Karpas-422 (cell line): ENCODE results near the gene CCDC88A. TPM values are rescaled to one million over a fixed set of nuclear protein-coding genes. Genes with fewer than 3 reads are reported as not detected.
"Not testable (repeated sequence)": the region's sequence is repeated elsewhere in the genome, so short reads cannot be mapped to it uniquely, and the experiment has no call there.

Experiments used
- DNase-seq: peaks from one replicate; pipeline ENCODE4 v3.0.0-alpha.2; 2015
- H2AFZ ChIP-seq: fragments of 200-600 bp; sonication (generic); 2 replicates; pipeline ENCODE4 v1.6.1; 2014; ENCODE audit warnings: antibody characterized with exemption, low read length, mixed read lengths
- H3K27ac ChIP-seq: fragments of 200-600 bp; sonication (generic); 2 replicates; pipeline ENCODE4 v1.5.1; 2014; ENCODE audit warnings: mild to moderate bottlenecking, low read length, moderate library complexity
- H3K27me3 ChIP-seq: fragments of 200-600 bp; sonication (generic); 2 replicates; pipeline ENCODE4 v1.6.1; 2014; ENCODE audit warnings: low read length, mixed read lengths
- H3K36me3 ChIP-seq: fragments of 200-600 bp; sonication (generic); 2 replicates; pipeline ENCODE4 v1.6.1; 2014; ENCODE audit warnings: low read length, mixed read lengths; ENCODE audit not compliant: insufficient read depth
- H3K4me1 ChIP-seq: fragments of 200-600 bp; sonication (generic); 2 replicates; pipeline ENCODE4 v1.6.1; 2014; ENCODE audit warnings: mild to moderate bottlenecking, low read length, mixed read lengths
- H3K4me2 ChIP-seq: fragments of 200-600 bp; sonication (generic); 2 replicates; pipeline ENCODE4 v1.6.1; 2014; ENCODE audit warnings: low read length, low read depth, mild to moderate bottlenecking; ENCODE audit not compliant: poor library complexity, severe bottlenecking
- H3K4me3 ChIP-seq: fragments of 200-600 bp; sonication (generic); 2 replicates; pipeline ENCODE4 v1.5.1; 2014; ENCODE audit warnings: mild to moderate bottlenecking, antibody characterized with exemption, low read length, mixed read lengths
- H3K79me2 ChIP-seq: fragments of 200-600 bp; sonication (generic); 2 replicates; pipeline ENCODE4 v1.6.1; 2014; ENCODE audit warnings: mild to moderate bottlenecking, low read length, mixed read lengths
- H3K9ac ChIP-seq: fragments of 200-600 bp; sonication (generic); 2 replicates; pipeline ENCODE4 v1.6.0; 2014; ENCODE audit warnings: low read length
- H3K9me2 ChIP-seq: fragments of 200-600 bp; sonication (generic), shearing (Covaris generic); replicated peaks from 2 replicates; pipeline ENCODE4 v1.6.0; 2014; ENCODE audit warnings: mild to moderate bottlenecking, low read length, moderate library complexity; ENCODE audit not compliant: insufficient read depth
- H3K9me3 ChIP-seq: fragments of 300-700, 200-600 bp; sonication (generic); 2 replicates; pipeline ENCODE4 v1.6.1; 2014; ENCODE audit warnings: low read length, mixed read lengths
- H4K20me1 ChIP-seq: fragments of 200-600 bp; sonication (generic); 2 replicates; pipeline ENCODE4 v1.6.1; 2014; ENCODE audit warnings: mild to moderate bottlenecking, antibody characterized with exemption, low read length, low read depth; ENCODE audit not compliant: insufficient read depth
- total RNA-seq: library from RNA; depleted of rRNA; stranded (reverse); fragments of >200 nt; shearing (Covaris generic); gene quantifications from 2 replicates; pipeline ENCODE4 v1.2.3, GENCODE V29; 2014; ENCODE audit warnings: low replicate concordance

Gene CCDC88A
- total RNA-seq, 1 experiment from 2014 or later, result 262 TPM

DNA sequence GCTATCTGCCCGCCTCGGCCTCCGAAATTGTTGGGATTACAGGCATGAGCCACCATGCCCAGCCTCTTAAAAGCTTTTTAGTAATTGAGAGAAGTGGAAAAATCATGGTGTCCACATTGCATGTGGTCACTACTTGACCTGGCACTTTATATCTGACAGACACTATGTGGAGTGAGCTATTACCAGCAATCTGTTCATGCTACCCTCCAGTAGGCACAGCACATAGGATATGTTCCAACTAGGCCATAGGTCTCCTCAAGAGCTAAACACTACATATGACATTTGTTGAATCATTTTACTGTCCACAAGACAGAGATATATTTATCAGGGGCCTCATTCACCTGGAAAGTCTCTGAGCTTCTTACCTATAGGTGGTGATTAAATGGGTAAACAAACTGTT is 30.4 kb upstream of the CCDC88A start:
- H3K4me1 ChIP-seq, H3K9me2 ChIP-seq, H3K36me3 ChIP-seq, H2AFZ ChIP-seq, H3K9me3 ChIP-seq, DNase-seq, H3K4me2 ChIP-seq, H3K9ac ChIP-seq, H3K4me3 ChIP-seq, H3K79me2 ChIP-seq, H4K20me1 ChIP-seq, H3K27me3 ChIP-seq, H3K27ac ChIP-seq: not testable (repeated sequence)

DNA sequence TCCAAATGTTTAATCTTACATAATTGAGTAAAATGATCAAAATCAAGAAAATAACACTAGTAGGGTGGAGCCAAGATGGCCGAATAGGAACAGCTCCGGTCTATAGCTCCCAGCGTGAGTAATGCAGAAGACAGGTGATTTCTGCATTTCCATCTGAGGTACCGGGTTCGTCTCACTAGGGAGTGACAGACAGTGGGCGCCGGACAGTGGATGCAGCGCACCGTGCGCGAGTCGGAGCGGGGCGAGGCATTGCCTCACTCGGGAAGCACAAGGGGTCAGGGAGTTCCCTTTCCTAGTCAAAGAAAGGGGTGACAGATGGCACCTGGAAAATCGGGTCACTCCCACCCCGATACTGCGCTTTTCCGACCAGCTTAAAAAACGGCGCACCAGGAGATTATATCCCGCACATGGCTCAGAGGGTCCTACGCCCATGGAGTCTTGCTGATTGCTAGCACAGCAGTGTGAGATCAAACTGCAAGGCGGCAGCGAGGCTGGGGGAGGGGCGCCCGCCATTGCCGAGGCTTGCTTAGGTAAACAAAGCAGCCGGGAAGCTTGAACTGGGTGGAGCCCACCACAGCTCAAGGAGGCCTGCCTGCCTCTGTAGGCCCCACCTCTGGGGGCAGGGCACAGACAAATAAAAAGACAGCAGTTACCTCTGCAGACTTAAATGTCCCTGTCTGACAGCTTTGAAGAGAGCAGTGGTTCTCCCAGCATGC is 22.5 kb upstream of the CCDC88A start:
- not testable (repeated sequence) for H2AFZ ChIP-seq, DNase-seq, H3K9ac ChIP-seq, H3K9me3 ChIP-seq, H3K9me2 ChIP-seq, H3K4me1 ChIP-seq, H3K36me3 ChIP-seq, H3K4me3 ChIP-seq, H3K27ac ChIP-seq, H3K27me3 ChIP-seq, H3K4me2 ChIP-seq, H3K79me2 ChIP-seq, H4K20me1 ChIP-seq

DNA sequence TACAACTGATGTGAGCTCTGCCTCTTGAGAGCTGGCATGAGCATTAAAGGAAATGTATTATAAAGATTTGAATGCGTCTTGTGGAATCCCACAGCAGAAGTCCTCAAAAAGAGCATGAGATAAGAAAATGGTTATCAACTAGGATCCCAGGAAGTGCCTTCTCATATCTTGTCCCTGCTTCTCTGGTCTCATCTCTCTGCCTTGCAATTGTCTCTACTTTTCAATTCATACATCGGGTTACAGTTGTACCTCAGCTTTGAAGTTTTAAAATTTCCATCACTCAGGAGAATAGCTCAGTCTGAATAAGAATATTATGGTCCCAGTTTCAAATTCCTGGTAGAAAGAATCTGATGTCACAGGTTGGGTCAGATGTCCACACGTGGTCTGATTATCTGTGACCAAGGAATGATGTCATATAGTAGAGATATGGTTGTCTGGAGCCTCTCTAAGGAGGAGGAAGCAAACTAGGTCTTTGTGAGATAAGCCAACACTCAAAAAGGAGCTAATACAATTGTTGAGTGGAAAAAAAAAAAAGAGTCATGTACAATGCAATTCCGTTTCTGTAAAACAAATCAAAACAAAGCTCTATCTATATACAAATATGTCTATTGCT is 21.7 kb upstream of the CCDC88A start:
- Histone ChIP-seq H3K36me3 (no peaks in the 10 kb centered on the region), H3K9ac (no peak overlapping the region), H3K9me3 (no peaks in the 10 kb centered on the region), H3K27me3 (no peaks in the 10 kb centered on the region), H4K20me1 (no peaks in the 10 kb centered on the region), H3K4me3 (no peak overlapping the region), H3K4me1 (no peaks in the 10 kb centered on the region), H2AFZ (no peak overlapping the region), H3K79me2 (no peaks in the 10 kb centered on the region), H3K4me2 (no peak overlapping the region), H3K27ac (no peak overlapping the region), H3K9me2 (no peaks in the 10 kb centered on the region)
- DNase-seq, result no peak

DNA sequence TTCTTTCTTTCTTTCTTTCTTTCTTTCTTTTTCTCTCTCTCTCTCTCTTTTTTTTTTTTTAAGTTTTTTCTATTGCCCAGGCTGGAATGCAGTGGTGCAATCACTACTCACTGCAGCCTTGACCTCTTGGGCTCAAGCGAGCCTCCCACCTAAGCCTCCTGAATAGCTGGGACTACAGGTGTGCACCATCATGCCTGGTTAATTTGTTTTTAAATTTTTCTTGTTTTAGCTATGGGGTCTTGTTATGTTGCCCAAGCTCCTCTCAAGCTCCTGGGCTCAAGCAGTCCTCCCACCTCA is 19.4 kb upstream of the CCDC88A start:
- H3K4me2 ChIP-seq, result no peak overlapping the region
- no peaks in the 10 kb centered on the region for H3K4me1 ChIP-seq
- no peak for DNase-seq
- H2AFZ ChIP-seq, result no peak overlapping the region
- H3K36me3 ChIP-seq, result no peaks in the 10 kb centered on the region
- H3K79me2 ChIP-seq, result no peaks in the 10 kb centered on the region
- no peak overlapping the region for H3K27ac ChIP-seq
- no peaks in the 10 kb centered on the region for H3K9me3 ChIP-seq
- no peaks in the 10 kb centered on the region for H3K27me3 ChIP-seq
- H4K20me1 ChIP-seq, result no peaks in the 10 kb centered on the region
- no peaks in the 10 kb centered on the region for H3K9me2 ChIP-seq
- no peak overlapping the region for H3K9ac ChIP-seq
- no peak overlapping the region for H3K4me3 ChIP-seq

DNA sequence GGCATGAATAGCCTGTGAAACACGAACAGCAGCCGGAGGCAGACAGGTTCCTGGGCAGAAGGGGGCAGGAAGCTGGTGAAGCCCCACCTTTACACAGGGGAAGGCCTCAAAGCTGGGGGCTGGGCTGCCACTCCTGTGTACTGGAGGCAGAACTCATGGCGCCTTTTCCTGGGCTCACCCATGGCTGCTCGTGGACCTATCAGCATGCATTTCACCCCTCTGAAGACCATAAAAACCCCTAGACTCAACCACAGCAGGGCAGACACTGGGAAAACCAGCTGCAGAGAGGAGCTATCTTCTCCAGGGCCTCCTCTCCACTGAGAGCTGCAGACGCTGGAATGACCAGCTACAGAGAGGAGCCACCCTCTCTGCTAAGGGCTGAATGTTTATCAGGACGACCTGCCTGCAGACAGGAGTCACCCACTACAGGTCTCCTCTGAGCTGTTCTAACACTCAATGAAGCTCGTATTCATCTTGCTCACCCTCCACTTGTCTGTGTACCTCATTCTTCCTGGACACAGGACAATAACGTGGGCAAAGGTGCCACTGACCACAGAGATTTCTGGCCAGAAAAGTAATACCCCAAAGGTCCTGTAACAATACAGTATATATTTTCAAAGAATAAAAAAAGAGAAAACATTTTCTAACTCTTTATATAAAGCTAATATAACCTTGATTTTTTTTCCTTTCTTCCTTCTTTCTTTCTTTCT is 18.9 kb upstream of the CCDC88A start:
- no peaks in the 10 kb centered on the region for H3K36me3 ChIP-seq
- H3K4me1 ChIP-seq, result no peaks in the 10 kb centered on the region
- no peaks in the 10 kb centered on the region for H3K79me2 ChIP-seq
- H3K27me3 ChIP-seq, result no peaks in the 10 kb centered on the region
- H4K20me1 ChIP-seq, result no peaks in the 10 kb centered on the region
- H3K4me2 ChIP-seq, result no peak overlapping the region
- no peaks in the 10 kb centered on the region for H3K9me2 ChIP-seq
- no peaks in the 10 kb centered on the region for H3K9me3 ChIP-seq
- H3K27ac ChIP-seq, result no peak overlapping the region
- H2AFZ ChIP-seq, result no peak overlapping the region
- no peak overlapping the region for H3K4me3 ChIP-seq
- H3K9ac ChIP-seq, result no peak overlapping the region
- DNase-seq, result no peak

DNA sequence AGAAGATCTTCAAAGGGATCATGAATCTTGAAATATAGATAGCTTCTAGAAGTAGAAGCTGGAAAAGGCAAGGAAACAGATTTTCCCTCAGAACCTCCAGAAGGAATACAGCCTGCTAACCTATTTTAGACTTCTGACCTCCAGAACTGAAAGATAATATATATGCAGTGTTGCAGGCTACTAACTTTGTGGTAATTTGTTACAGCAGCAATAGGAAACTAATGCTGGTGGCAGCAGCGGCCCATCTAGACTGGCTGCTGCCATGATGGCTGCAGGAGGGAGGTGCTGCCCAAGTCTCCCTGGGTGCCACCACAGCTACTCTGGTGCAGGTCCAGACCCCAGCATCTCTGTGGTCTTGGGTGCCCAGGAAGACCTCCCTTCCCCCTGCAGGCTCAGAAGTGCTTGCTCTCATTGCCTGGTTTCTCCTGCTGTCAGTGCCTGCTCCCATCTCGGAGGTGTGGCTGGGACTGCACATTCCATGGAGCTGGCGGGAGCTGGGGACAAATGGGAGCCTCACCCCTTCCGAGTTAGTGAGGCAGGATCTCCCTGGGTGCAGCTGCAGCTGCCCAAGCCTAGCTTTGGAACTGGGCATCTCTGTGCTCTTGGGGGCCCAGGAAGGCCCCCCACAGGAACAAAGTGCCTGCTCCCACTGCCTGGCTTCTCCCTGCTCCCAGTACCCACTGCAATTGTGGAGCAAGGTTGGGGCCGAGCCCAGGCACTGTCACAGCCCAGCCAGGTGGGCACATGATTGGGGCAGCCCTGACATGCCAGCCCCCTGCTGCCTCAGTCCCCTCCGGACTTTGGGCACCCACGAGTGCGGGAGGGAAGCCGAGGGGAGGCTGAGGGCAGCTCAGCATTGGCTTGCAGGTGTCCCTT is 18.1 kb upstream of the CCDC88A start:
- Histone ChIP-seq H3K4me2 (no peak overlapping the region), H3K9ac (no peak overlapping the region), H3K79me2 (no peaks in the 10 kb centered on the region), H3K36me3 (no peaks in the 10 kb centered on the region), H3K27ac (no peak overlapping the region), H3K9me2 (no peaks in the 10 kb centered on the region), H3K4me1 (no peaks in the 10 kb centered on the region), H2AFZ (no peak overlapping the region), H3K4me3 (no peak overlapping the region), H3K9me3 (no peaks in the 10 kb centered on the region), H4K20me1 (no peaks in the 10 kb centered on the region), H3K27me3 (no peaks in the 10 kb centered on the region)
- DNase-seq, result no peak

DNA sequence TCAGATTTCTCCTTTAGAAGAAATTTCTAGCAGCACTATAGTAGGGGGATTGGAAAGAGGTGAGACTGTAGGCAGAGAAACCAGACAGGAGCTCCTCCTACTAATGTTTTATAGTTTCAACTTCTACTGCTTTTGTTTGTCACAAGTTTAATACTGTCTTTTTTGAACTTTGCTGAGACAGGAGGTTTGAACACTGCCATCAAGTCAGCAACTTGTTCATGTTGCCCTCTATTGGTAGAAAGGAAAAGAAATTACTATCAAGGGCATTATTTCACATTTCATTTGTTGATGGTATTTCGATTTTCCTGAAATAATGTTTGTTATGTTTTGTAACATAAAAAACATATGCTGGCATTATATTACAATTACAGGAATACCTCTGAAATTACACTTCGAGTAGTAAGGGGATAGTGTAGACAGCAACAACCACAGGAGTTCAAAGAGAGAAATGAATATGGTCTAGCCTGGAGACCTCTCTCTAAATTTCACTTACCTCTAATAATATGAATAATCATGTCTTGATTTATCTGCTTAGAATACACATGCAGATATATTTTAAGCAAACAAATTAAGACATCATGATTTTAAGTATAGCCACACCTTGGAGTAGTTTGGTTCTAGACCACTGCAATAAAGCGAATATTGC is 12.4 kb upstream of the CCDC88A start:
- Histone ChIP-seq H3K27ac (no peak overlapping the region), H3K4me2 (peak overlapping the region; percentile 27), H4K20me1 (no peaks in the 10 kb centered on the region), H3K27me3 (no peaks in the 10 kb centered on the region), H3K36me3 (no peaks in the 10 kb centered on the region), H3K9me3 (no peaks in the 10 kb centered on the region), H3K9ac (no peak overlapping the region), H3K79me2 (no peaks in the 10 kb centered on the region), H3K4me1 (peaks cover 6% of the 10 kb centered on the region), H3K9me2 (no peaks in the 10 kb centered on the region), H3K4me3 (no peak overlapping the region), H2AFZ (peak overlapping the region; percentile 58; the same call in 1 of the 2 replicates)
- DNase-seq, result peak; percentile 76
